Endothelial cell of umbilical vein (primary cell): Measurements from ENCODE around the gene TRIP10. TPM values are rescaled to one million over a fixed set of nuclear protein-coding genes. Genes with fewer than 3 reads are reported as not detected.

Source experiments
- BruUV-seq: library from RNA; stranded (reverse); fragments of 400-500 nt; replicated peaks from 2 replicates; lab custom pipeline; 2021; lab: Mats Ljungman, UMichigan
- CTCF ChIA-PET: fragments of 300-600, 350-600 bp; sonication (Branson Sonifier 250); formaldehyde crosslinking; loops from one replicate; lab custom pipeline; 2021; ENCODE audit warnings: antibody characterized with exemption, inconsistent platforms; lab: Charles Lee
- POLR2A ChIA-PET: fragments of 300-600, 350-600 bp; sonication (Branson Sonifier 250); formaldehyde crosslinking; loops from one replicate; lab custom pipeline; 2021; ENCODE audit warnings: antibody characterized with exemption, inconsistent platforms; lab: Charles Lee
- DNase-seq: peaks from one replicate; pipeline ENCODE4 v3.0.0-alpha.2; 2011; ENCODE audit warnings: low read depth, low spot score
- FAIRE-seq: peaks from 2 replicates; lab custom pipeline; 2011; peaks lifted over from hg19 to GRCh38; lab: Jason Lieb, UNC
- H2AFZ ChIP-seq: 2 replicates; pipeline ENCODE4 v1.6.0; 2012; ENCODE audit warnings: low read depth, low read length, control low read depth, inconsistent platforms
- H3K27ac ChIP-seq: 2 replicates; pipeline ENCODE4 v1.5.1; 2011; ENCODE audit warnings: low read depth, mild to moderate bottlenecking, control low read depth, low read length, moderate library complexity; ENCODE audit not compliant: insufficient read depth
- H3K27me3 ChIP-seq, 2 experiments: 2 replicates each; pipeline versions ENCODE4 v1.6.0 to v1.6.1; 2011; ENCODE audit warnings: low read length in 2 of 2, mixed read lengths in 1 of 2; ENCODE audit not compliant: control insufficient read depth in 2 of 2, insufficient read depth in 2 of 2
- H3K36me3 ChIP-seq, 2 experiments: 2 replicates in 1 of 2; 3 replicates in 1 of 2; pipeline ENCODE4 v1.5.1; 2011; ENCODE audit warnings: low read length in 2 of 2, mild to moderate bottlenecking in 1 of 2, moderate library complexity in 1 of 2; ENCODE audit not compliant: control insufficient read depth in 2 of 2, insufficient read depth in 2 of 2; ENCODE audit errors: extremely low read depth in 1 of 2
- H3K4me1 ChIP-seq: 3 replicates; pipeline ENCODE4 v1.5.1; 2011; ENCODE audit warnings: mild to moderate bottlenecking, low read length; ENCODE audit not compliant: control insufficient read depth, insufficient read depth; ENCODE audit errors: extremely low read depth
- H3K4me2 ChIP-seq: 2 replicates; pipeline ENCODE4 v1.6.1; 2011; ENCODE audit warnings: low read length, control low read depth, mixed read lengths; ENCODE audit not compliant: insufficient read depth
- H3K4me3 ChIP-seq, 3 experiments: fragments of 200-600 bp in 1 of 3; sonication (generic), shearing (Covaris generic) in 1 of 3; replicated peaks in 1 of 3; 2 replicates each; pipeline ENCODE4 v1.5.1; 2011 to 2016; ENCODE audit warnings: control low read depth in 3 of 3, low read length in 3 of 3, mild to moderate bottlenecking in 2 of 3, inconsistent platforms in 1 of 3, low read depth in 1 of 3, moderate library complexity in 1 of 3; ENCODE audit not compliant: insufficient read depth in 1 of 3
- H3K79me2 ChIP-seq: 2 replicates; pipeline ENCODE4 v1.6.0; 2012; ENCODE audit warnings: low read length, inconsistent platforms; ENCODE audit not compliant: control insufficient read depth, insufficient read depth
- H3K9ac ChIP-seq: replicated peaks from 2 replicates; pipeline ENCODE3; 2011; ENCODE audit warnings: low read length, control low read depth; ENCODE audit not compliant: insufficient read depth; ENCODE audit errors: extremely low read depth
- H3K9me1 ChIP-seq: replicated peaks from 3 replicates; pipeline ENCODE4 v1.6.0; 2011; ENCODE audit warnings: mild to moderate bottlenecking, low read length; ENCODE audit not compliant: control insufficient read depth, insufficient read depth; ENCODE audit errors: extremely low read depth
- H3K9me3 ChIP-seq: replicated peaks from 2 replicates; pipeline ENCODE4 v1.5.1; 2012; ENCODE audit warnings: low read length, inconsistent platforms; ENCODE audit not compliant: control insufficient read depth, insufficient read depth
- H4K20me1 ChIP-seq: replicated peaks from 2 replicates; pipeline ENCODE3; 2011; ENCODE audit warnings: mild to moderate bottlenecking, low read length; ENCODE audit not compliant: control insufficient read depth, insufficient read depth; ENCODE audit errors: extremely low read depth
- FOS ChIP-seq: IDR thresholded peaks from 2 replicates; pipeline ENCODE4 v1.6.1; 2011; ENCODE audit warnings: mild to moderate bottlenecking, low read length, moderate library complexity, borderline replicate concordance; ENCODE audit not compliant: insufficient read depth
- JUN ChIP-seq: IDR thresholded peaks from 2 replicates; pipeline ENCODE4 v1.6.1; 2011; ENCODE audit warnings: borderline replicate concordance, low read depth; ENCODE audit not compliant: insufficient read length, insufficient read depth
- POLR2A ChIP-seq: IDR thresholded peaks from 2 replicates; pipeline ENCODE4 v1.6.1; 2012; ENCODE audit warnings: low read depth, mild to moderate bottlenecking, control low read depth, low read length
- POLR2AphosphoS5 ChIP-seq: IDR thresholded peaks from 2 replicates; pipeline ENCODE4 v1.6.1; 2012; ENCODE audit warnings: low read depth, mild to moderate bottlenecking, control low read depth, low read length, moderate library complexity; ENCODE audit not compliant: insufficient read depth
- dilution Hi-C: fragments of 300-500 bp; cut with MboI; formaldehyde crosslinking; loops from one replicate; pipeline ENCODE4 v1.15.0; 2019; ENCODE audit warnings: low sequenced_read_pairs; ENCODE audit not compliant: extremely low pct_ligation_motif_present
- intact Hi-C: fragments of 100-400 bp; cut with micrococcal nuclease; formaldehyde crosslinking; loops from one replicate; pipeline ENCODE4 v1.10.0; 2022
- polyA plus RNA-seq, 4 experiments: library from polyadenylated mRNA; depleted of rRNA in 3 of 4; stranded (reverse) in 3 of 4; unstranded in 1 of 4; fragments of >200 nt; gene quantifications; 2 replicates each; pipeline versions ENCODE4 v1.2.1 to v1.2.3, GENCODE V29; 2011 to 2012; ENCODE audit warnings: missing spikeins in 1 of 4
- total RNA-seq: library from RNA; stranded (reverse); gene quantifications from 2 replicates; pipeline ENCODE4 v1.2.3, GENCODE V29; 2021
- TF ChIP-seq, protein P1 (sequence below), 2 donors: IDR thresholded peaks; 1 replicate in 1 of 2; 2 replicates in 1 of 2; pipeline ENCODE4 v1.5.1; 2011; ENCODE audit warnings: low read length in 2 of 2, mild to moderate bottlenecking in 2 of 2, moderate library complexity in 2 of 2, control low read depth in 1 of 2, inconsistent platforms in 1 of 2, low read depth in 1 of 2; ENCODE audit not compliant: insufficient read depth in 1 of 2; ENCODE audit errors: extremely low read depth in 1 of 2

TRIP10 gene
- total and polyA plus RNA-seq, 2 donors (not counting 3 experiments of a cell fraction or from before 2014, with no cell fraction given), result 28.4 to 69.3 TPM

DNA sequence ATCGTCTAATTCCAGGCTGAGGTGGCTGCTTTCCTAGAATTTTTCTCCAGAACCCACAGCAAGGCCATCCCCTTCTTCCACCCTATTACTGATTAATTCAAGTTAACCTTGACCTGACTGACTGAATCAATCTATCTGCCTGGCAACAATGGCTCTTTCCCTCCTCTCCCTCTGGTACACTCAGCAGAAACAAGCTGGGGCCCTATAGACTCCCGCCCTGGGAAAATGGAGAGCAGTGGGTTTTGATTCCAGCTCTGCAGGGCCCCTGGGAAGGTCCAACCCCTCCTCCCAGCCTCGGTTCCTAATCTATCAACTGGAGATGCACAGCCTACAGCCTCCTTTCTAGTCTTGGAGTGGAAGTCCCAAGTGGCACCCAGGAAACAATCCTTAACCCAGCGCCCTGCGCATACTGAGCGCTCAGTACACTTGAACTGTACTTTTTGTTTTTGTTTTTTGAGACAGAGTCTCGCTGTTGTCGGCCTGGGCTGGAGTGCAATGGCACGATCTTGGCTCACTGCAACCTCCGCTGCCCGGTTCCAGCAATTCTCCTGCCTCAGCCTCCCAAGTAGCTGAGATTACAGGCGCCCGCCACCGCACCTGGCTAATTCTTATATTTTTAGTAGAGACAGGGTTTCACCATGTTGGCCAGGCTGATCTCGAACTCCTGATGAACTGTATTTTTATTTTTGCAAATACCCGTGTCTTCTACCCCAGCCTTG lies 13.8 kb upstream of the TRIP10 start:
- POLR2A ChIA-PET, result interaction anchor here (0.6 kb wide), 1 partner anchor 46 kb away, joined by 6 read pairs; no protein-coding TSS in a partner anchor
- Histone ChIP-seq H4K20me1 (no peaks in the 10 kb centered on the region), H3K4me1 (no peaks in the 10 kb centered on the region), H3K9me1 (no peaks in the 10 kb centered on the region), H3K79me2 (no peaks in the 10 kb centered on the region), H3K4me3 (no peak overlapping the region), H3K27me3 (no peaks in the 10 kb centered on the region), H3K4me2 (no peak overlapping the region), H2AFZ (no peak overlapping the region), H3K9me3 (no peaks in the 10 kb centered on the region), H3K36me3 (no peaks in the 10 kb centered on the region), H3K9ac (no peak overlapping the region), H3K27ac (no peak overlapping the region)
- no peak for TF ChIP-seq FOS
- no peak for TF ChIP-seq JUN
- no peak for TF ChIP-seq POLR2A
- TF ChIP-seq, protein P1, sequence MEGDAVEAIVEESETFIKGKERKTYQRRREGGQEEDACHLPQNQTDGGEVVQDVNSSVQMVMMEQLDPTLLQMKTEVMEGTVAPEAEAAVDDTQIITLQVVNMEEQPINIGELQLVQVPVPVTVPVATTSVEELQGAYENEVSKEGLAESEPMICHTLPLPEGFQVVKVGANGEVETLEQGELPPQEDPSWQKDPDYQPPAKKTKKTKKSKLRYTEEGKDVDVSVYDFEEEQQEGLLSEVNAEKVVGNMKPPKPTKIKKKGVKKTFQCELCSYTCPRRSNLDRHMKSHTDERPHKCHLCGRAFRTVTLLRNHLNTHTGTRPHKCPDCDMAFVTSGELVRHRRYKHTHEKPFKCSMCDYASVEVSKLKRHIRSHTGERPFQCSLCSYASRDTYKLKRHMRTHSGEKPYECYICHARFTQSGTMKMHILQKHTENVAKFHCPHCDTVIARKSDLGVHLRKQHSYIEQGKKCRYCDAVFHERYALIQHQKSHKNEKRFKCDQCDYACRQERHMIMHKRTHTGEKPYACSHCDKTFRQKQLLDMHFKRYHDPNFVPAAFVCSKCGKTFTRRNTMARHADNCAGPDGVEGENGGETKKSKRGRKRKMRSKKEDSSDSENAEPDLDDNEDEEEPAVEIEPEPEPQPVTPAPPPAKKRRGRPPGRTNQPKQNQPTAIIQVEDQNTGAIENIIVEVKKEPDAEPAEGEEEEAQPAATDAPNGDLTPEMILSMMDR (IDR thresholded peaks at IDR 0.05; ENCODE audit: extremely low read depth in 1 of 2, insufficient read depth in 1 of 2, low read depth in 1 of 2, low read length in 2 of 2), result no peak
- no peak for TF ChIP-seq POLR2AphosphoS5
- DNase-seq, result no peak
- no TSS peak for BruUV-seq
- FAIRE-seq, result no peak
- CTCF ChIA-PET, result interaction anchor here (1.1 kb wide), 1 partner anchor 94 kb away, joined by 3 read pairs; no protein-coding TSS in a partner anchor
- dilution Hi-C loops (no loop called here), intact Hi-C loops (no loop called here)
